ENCODE measurements around the gene SYCP2. TPM values are rescaled to one million over a fixed set of nuclear protein-coding genes. Genes with fewer than 3 reads are reported as not detected.

Gene SYCP2
- polyA plus RNA-seq, 1 of the 3 experiments (the other 2 are of a cell fraction) = 0.76 TPM

DNA sequence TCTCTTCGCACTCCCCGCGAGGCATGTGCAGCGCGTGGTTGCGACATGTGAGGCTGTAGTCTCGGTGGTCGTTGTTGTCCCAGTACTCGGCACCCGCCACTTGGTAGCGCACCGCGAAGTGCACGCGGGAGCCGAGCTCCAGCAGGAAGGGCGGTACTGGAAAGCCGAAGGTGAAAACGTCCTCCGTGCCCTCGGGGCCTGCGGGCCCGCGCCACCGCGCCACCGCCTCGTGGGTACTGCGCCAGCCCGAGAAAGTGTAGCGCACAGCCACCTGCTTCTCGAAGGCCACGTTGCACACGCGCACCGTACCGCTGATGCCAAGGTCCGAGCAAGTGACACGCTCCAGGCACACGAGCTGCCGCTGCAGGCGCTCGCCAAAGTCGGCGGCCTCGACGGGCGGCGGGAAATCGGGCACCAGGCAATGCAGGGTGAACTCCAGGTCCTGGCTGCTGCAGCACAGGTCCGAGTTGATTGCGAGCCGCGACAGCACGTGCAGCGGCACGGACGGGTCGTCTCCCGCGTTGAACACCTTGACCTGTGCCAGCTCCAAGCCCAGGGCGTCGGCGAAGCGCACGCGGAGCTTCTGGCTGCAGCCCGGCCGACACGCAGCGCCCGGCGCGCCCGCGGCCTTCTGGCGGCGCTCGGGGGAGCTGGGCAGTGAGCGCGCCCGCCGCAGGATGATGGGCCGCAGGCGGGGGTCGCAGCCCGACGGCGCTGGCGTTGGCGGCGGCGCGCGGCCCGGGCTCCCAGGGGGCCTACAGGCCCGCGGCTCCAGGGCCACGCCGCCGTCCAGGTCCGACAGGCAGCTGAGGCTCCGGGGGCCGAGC, 5.8 kb upstream of the SYCP2 start:
- CTCF ChIA-PET = interaction anchor here (1.6 to 9.8 kb wide), 3 partner anchors 12 to 156 kb away, joined by 3 to 95 read pairs (median 11); no protein-coding TSS in a partner anchor
- H3K4me3 ChIP-seq (ENCODE audit: low read depth in 2 of 2, low read length in 1 of 2) = peak overlapping the region; percentile 77 to 89
- H3K9me2 ChIP-seq = no peaks in the 10 kb centered on the region
- H3K9me3 ChIP-seq = no peaks in the 10 kb centered on the region
- peak overlapping the region; percentile 71; the same call in 1 of the 2 replicates for H3K9ac ChIP-seq
- H3K4me1 ChIP-seq (ENCODE audit: control insufficient read depth in 1 of 2, insufficient read depth in 2 of 2, low read depth in 1 of 2, low read length in 1 of 2) = peaks cover 8 to 21% of the 10 kb centered on the region in 2 experiments; a peak in 3 of 4 replicates
- peak overlapping the region; percentile 89; the same call in 1 of the 2 replicates for H2AFZ ChIP-seq (ENCODE audit: low read depth)
- H3F3A ChIP-seq (replicated peaks; ENCODE audit: insufficient read depth) = peaks cover 12% of the 10 kb centered on the region
- WGBS (ENCODE audit: low lambda C conversion rate) = 96% methylated on average over 41 of the region's 104 CpGs
- no peak for TF ChIP-seq RFX5 (IDR thresholded peaks at IDR 0.05; ENCODE audit: low read length)
- no peak for TF ChIP-seq NFIC (IDR thresholded peaks at IDR 0.05; ENCODE audit: borderline replicate concordance)
- TF ChIP-seq, protein P1, sequence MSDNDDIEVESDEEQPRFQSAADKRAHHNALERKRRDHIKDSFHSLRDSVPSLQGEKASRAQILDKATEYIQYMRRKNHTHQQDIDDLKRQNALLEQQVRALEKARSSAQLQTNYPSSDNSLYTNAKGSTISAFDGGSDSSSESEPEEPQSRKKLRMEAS (IDR thresholded peaks at IDR 0.05; ENCODE audit: low read depth) = no peak
- no peak for TF ChIP-seq YY1 (IDR thresholded peaks at IDR 0.05; ENCODE audit: low read depth)
- TF ChIP-seq, protein P2, sequence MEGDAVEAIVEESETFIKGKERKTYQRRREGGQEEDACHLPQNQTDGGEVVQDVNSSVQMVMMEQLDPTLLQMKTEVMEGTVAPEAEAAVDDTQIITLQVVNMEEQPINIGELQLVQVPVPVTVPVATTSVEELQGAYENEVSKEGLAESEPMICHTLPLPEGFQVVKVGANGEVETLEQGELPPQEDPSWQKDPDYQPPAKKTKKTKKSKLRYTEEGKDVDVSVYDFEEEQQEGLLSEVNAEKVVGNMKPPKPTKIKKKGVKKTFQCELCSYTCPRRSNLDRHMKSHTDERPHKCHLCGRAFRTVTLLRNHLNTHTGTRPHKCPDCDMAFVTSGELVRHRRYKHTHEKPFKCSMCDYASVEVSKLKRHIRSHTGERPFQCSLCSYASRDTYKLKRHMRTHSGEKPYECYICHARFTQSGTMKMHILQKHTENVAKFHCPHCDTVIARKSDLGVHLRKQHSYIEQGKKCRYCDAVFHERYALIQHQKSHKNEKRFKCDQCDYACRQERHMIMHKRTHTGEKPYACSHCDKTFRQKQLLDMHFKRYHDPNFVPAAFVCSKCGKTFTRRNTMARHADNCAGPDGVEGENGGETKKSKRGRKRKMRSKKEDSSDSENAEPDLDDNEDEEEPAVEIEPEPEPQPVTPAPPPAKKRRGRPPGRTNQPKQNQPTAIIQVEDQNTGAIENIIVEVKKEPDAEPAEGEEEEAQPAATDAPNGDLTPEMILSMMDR (IDR thresholded peaks at IDR 0.05) = no peak
- POLR2A ChIA-PET = interaction anchor here (1.1 kb wide), 1 partner anchor 10 kb away, joined by 4 read pairs; no protein-coding TSS in a partner anchor
- no peaks in the 10 kb centered on the region for H4K20me1 ChIP-seq (ENCODE audit: insufficient read depth)
- H3K27me3 ChIP-seq (ENCODE audit: insufficient read depth) = no peaks in the 10 kb centered on the region
- peaks cover 37% of the 10 kb centered on the region for H3K79me2 ChIP-seq (ENCODE audit: insufficient read depth)
- H3K27ac ChIP-seq (ENCODE audit: low read depth in 2 of 2, low read length in 1 of 2) = peak overlapping the region; percentile 78 to 98; a peak in 3 of 4 replicates
- no peak for DNase-seq
- H3K36me3 ChIP-seq (replicated peaks in 1 of 2; ENCODE audit: control insufficient read depth in 1 of 2, insufficient read depth in 2 of 2, low read length in 1 of 2) = peaks cover 22 to 26% of the 10 kb centered on the region in 2 experiments
- H3K4me2 ChIP-seq = peak overlapping the region; percentile 88

DNA sequence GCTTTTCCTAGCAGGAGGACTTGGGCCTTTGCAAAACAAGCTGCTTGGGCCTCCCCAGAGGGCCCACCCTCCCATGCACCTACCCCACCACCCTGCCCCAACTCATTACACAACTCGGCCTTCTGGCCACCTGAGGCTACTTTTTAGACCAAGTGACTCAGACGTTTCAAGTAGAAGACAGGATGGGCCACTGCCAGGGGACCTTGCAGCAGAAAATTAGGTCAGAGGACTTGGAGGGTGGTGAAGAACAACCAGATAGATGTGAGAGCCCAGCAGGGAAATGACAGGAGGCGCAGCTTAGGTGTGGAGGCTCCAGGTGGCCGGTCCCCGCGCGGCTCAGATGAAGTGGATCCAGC, 5.2 kb upstream of the SYCP2 start:
- peaks cover 37% of the 10 kb centered on the region for H3K79me2 ChIP-seq (ENCODE audit: insufficient read depth)
- H3K27me3 ChIP-seq (ENCODE audit: insufficient read depth) = no peaks in the 10 kb centered on the region
- H3K4me3 ChIP-seq (ENCODE audit: low read depth in 2 of 2, low read length in 1 of 2) = peak overlapping the region in 1 of 2 experiments; percentile 17; a peak in 1 of 4 replicates
- no peaks in the 10 kb centered on the region for H3K9me2 ChIP-seq
- POLR2A ChIA-PET = no interaction called here
- 88% methylated on average over 7 of the region's 7 CpGs for WGBS (ENCODE audit: low lambda C conversion rate)
- peak overlapping the region; percentile 70 for H3K4me2 ChIP-seq
- H3K9ac ChIP-seq = no peak overlapping the region
- peaks cover 8 to 22% of the 10 kb centered on the region in 2 experiments; a peak in 3 of 4 replicates for H3K4me1 ChIP-seq (ENCODE audit: control insufficient read depth in 1 of 2, insufficient read depth in 2 of 2, low read depth in 1 of 2, low read length in 1 of 2)
- CTCF ChIA-PET = interaction anchor here (4.0 to 9.8 kb wide), 2 partner anchors 13 to 155 kb away, joined by 11 to 95 read pairs; no protein-coding TSS in a partner anchor
- peaks cover 16 to 20% of the 10 kb centered on the region in 2 experiments for H3K36me3 ChIP-seq (replicated peaks in 1 of 2; ENCODE audit: control insufficient read depth in 1 of 2, insufficient read depth in 2 of 2, low read length in 1 of 2)
- no peaks in the 10 kb centered on the region for H3K9me3 ChIP-seq
- no peaks in the 10 kb centered on the region for H4K20me1 ChIP-seq (ENCODE audit: insufficient read depth)
- H3F3A ChIP-seq (replicated peaks; ENCODE audit: insufficient read depth) = peaks cover 14% of the 10 kb centered on the region
- DNase-seq = no peak
- H3K27ac ChIP-seq (ENCODE audit: low read depth in 2 of 2, low read length in 1 of 2) = peak overlapping the region in 1 of 2 experiments; percentile 45; a peak in 2 of 4 replicates
- H2AFZ ChIP-seq (ENCODE audit: low read depth) = no peak overlapping the region
- TF ChIP-seq FOXM1 (IDR thresholded peaks at IDR 0.05; ENCODE audit: low read depth) (no peak), JUND (IDR thresholded peaks at IDR 0.05) (no peak), NRF1 (IDR thresholded peaks at IDR 0.05; ENCODE audit: low read depth, low read length) (no peak), MXI1 (IDR thresholded peaks at IDR 0.05; ENCODE audit: low read depth, low read length) (no peak), TCF12 (IDR thresholded peaks at IDR 0.05) (no peak), RCOR1 (IDR thresholded peaks at IDR 0.05; ENCODE audit: low read length) (no peak), POLR2AphosphoS5 (IDR thresholded peaks at IDR 0.05; ENCODE audit: low read depth, low read length) (no peak)
- TF ChIP-seq, protein P3, sequence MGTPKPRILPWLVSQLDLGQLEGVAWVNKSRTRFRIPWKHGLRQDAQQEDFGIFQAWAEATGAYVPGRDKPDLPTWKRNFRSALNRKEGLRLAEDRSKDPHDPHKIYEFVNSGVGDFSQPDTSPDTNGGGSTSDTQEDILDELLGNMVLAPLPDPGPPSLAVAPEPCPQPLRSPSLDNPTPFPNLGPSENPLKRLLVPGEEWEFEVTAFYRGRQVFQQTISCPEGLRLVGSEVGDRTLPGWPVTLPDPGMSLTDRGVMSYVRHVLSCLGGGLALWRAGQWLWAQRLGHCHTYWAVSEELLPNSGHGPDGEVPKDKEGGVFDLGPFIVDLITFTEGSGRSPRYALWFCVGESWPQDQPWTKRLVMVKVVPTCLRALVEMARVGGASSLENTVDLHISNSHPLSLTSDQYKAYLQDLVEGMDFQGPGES (IDR thresholded peaks at IDR 0.05; ENCODE audit: low read depth, low read length) = no peak
- TF ChIP-seq, protein P2 (IDR thresholded peaks at IDR 0.05) = no peak
- TF ChIP-seq, protein P4, sequence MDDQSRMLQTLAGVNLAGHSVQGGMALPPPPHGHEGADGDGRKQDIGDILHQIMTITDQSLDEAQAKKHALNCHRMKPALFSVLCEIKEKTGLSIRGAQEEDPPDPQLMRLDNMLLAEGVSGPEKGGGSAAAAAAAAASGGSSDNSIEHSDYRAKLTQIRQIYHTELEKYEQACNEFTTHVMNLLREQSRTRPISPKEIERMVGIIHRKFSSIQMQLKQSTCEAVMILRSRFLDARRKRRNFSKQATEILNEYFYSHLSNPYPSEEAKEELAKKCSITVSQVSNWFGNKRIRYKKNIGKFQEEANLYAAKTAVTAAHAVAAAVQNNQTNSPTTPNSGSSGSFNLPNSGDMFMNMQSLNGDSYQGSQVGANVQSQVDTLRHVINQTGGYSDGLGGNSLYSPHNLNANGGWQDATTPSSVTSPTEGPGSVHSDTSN (IDR thresholded peaks at IDR 0.05) = no peak
- TF ChIP-seq, protein P5, sequence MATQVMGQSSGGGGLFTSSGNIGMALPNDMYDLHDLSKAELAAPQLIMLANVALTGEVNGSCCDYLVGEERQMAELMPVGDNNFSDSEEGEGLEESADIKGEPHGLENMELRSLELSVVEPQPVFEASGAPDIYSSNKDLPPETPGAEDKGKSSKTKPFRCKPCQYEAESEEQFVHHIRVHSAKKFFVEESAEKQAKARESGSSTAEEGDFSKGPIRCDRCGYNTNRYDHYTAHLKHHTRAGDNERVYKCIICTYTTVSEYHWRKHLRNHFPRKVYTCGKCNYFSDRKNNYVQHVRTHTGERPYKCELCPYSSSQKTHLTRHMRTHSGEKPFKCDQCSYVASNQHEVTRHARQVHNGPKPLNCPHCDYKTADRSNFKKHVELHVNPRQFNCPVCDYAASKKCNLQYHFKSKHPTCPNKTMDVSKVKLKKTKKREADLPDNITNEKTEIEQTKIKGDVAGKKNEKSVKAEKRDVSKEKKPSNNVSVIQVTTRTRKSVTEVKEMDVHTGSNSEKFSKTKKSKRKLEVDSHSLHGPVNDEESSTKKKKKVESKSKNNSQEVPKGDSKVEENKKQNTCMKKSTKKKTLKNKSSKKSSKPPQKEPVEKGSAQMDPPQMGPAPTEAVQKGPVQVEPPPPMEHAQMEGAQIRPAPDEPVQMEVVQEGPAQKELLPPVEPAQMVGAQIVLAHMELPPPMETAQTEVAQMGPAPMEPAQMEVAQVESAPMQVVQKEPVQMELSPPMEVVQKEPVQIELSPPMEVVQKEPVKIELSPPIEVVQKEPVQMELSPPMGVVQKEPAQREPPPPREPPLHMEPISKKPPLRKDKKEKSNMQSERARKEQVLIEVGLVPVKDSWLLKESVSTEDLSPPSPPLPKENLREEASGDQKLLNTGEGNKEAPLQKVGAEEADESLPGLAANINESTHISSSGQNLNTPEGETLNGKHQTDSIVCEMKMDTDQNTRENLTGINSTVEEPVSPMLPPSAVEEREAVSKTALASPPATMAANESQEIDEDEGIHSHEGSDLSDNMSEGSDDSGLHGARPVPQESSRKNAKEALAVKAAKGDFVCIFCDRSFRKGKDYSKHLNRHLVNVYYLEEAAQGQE (IDR thresholded peaks at IDR 0.05; ENCODE audit: low read depth, low read length) = no peak
